Body of pancreas (tissue), 4 donors: ENCODE data around the gene ABHD4.

Experiments
- POLR2A ChIP-seq, 3 donors: fragments of 450-650 bp; IDR thresholded peaks; one replicate each; pipeline ENCODE4 v1.6.1; 2016; ENCODE audit warnings: antibody characterized with exemption in 3 of 3, mild to moderate bottlenecking in 2 of 3
- TF ChIP-seq, protein P1 (sequence below), 7 experiments: fragments of 450-650 bp in 4 of 7; fragments of 200-600 bp in 3 of 7; sonication (generic) in 3 of 7; IDR thresholded peaks; one replicate each; pipeline ENCODE4 v1.5.1; 2016 to 2019; ENCODE audit warnings: antibody characterized with exemption in 7 of 7

DNA sequence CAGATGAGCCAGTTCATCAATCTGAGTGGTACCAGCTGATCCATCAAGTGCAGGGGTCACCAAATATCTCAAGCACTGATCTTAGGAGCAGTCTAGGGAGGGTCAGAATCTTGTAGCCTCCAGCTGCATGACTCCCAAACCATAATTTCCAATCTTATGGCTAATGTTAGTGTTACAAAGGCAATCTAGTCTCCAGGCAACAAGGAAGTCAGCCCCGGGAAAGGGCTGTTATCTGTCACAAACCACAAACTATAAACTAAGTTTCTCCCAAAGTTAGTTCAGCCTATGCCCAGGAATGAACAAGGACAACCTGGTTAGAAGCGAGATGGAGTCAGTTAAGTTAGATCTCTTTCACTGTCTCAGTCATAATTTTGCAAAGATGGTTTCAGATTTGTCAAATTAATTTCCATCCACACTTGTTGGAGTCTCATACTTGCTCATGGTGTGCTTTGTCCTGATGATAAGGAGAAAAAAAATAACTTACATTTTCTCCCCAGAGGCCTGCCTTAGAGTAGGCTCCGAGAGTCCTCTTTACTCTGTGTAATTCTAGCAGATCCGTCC is 3.9 kb upstream of the ABHD4 start:
- TF ChIP-seq, protein P1, sequence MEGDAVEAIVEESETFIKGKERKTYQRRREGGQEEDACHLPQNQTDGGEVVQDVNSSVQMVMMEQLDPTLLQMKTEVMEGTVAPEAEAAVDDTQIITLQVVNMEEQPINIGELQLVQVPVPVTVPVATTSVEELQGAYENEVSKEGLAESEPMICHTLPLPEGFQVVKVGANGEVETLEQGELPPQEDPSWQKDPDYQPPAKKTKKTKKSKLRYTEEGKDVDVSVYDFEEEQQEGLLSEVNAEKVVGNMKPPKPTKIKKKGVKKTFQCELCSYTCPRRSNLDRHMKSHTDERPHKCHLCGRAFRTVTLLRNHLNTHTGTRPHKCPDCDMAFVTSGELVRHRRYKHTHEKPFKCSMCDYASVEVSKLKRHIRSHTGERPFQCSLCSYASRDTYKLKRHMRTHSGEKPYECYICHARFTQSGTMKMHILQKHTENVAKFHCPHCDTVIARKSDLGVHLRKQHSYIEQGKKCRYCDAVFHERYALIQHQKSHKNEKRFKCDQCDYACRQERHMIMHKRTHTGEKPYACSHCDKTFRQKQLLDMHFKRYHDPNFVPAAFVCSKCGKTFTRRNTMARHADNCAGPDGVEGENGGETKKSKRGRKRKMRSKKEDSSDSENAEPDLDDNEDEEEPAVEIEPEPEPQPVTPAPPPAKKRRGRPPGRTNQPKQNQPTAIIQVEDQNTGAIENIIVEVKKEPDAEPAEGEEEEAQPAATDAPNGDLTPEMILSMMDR (IDR thresholded peaks at IDR 0.05), result no peak
- TF ChIP-seq POLR2A (IDR thresholded peaks at IDR 0.05), result no peak
